ENCODE measurements around the gene NDUFA13. TPM values are rescaled to one million over a fixed set of nuclear protein-coding genes. Genes with fewer than 3 reads are reported as not detected.

NDUFA13 gene
- total RNA-seq, 2 experiments from 2014 or later, result 371 to 388 TPM

DNA sequence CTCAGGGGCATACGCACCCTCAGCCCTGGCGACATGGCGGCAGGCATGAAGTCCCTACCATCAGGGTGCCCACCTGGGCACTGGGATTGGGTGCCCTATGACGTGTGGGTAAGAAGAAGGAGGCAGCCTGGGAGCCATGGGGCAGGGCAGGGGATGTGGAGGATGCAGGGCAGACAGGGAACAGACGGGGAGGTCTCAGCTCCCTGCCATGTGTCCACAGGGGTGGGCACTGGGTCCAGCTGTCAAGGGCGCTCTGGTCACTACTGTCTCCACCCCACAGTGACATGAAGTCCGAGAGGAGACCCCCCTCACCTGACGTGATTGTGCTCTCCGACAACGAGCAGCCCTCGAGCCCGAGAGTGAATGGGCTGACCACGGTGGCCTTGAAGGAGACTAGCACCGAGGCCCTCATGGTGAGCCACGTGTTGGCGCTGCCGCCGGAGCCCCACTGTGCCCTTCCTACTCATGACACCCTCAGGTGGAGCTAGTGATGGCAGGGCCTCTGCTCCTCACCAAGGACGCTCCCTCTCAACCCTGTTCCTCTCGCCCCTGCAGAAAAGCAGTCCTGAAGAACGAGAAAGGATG, 23.9 kb upstream of the NDUFA13 start:
- no peaks in the 10 kb centered on the region for H3K27me3 Mint-ChIP-seq
- no peak overlapping the region for H3K27ac Mint-ChIP-seq
- ChIA-PET POLR2A (interaction anchor here (1.1 to 4.5 kb wide), 2 partner anchors 23 to 128 kb away, joined by 5 to 79 read pairs; partner anchors contain the start of genes NDUFA13 and TSSK6), CTCF (interaction anchor here (1.1 to 5.6 kb wide), 5 partner anchors 87 to 170 kb away, joined by 3 to 155 read pairs (median 7); partner anchors contain the start of gene GATAD2A)
- no peak overlapping the region for H3K4me3 Mint-ChIP-seq
- H3K9me3 Mint-ChIP-seq, result no peaks in the 10 kb centered on the region
- DNase-seq, result no peak
- peaks cover 35% of the 10 kb centered on the region for H3K4me1 Mint-ChIP-seq
- peaks cover 43% of the 10 kb centered on the region for H3K36me3 Mint-ChIP-seq (ENCODE audit: low read depth)

DNA sequence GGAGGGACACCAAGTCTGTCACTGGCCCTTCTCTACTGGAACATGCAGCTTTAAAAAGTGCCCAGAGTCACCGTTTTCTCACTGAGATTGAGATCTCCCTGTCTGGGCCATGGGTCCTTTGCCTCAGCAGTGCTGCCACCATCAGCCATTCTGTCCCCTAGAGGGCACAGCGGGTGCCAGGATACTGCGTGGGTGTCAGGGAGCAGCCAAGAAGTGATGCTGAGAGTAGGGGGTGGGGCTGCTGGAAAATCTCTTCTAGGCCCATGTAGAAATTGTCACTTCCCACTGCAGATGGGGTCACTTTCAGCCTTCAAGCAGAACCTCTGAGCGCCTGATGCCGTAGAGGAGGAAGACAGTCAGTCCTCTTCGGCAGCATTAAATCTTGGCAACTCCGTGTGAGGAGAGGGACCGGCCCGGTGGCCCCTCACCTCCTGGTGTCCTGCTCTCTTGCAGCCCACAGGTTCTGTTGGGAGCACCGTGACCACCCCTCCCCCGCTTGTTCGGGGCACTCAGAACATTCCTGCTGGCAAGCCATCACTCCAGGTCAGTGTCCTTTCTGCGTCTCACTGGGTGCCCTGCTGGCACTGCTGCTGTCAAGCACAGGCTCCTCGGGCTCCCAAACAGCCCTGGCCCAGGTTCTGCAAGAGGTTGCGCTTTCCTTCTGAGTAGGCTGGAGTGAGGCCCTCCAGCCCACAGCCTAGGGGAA, 22.0 kb upstream of the NDUFA13 start:
- H3K27me3 Mint-ChIP-seq, result no peaks in the 10 kb centered on the region
- POLR2A ChIA-PET, result interaction anchor here (1.5 kb wide), 1 partner anchor 128 kb away, joined by 5 read pairs; no protein-coding TSS in a partner anchor
- H3K36me3 Mint-ChIP-seq (ENCODE audit: low read depth), result peaks cover 51% of the 10 kb centered on the region
- H3K27ac Mint-ChIP-seq, result no peak overlapping the region
- H3K4me3 Mint-ChIP-seq, result no peak overlapping the region
- peaks cover 19% of the 10 kb centered on the region for H3K4me1 Mint-ChIP-seq
- no peaks in the 10 kb centered on the region for H3K9me3 Mint-ChIP-seq
- CTCF ChIA-PET, result interaction anchor here (2.0 to 5.6 kb wide), 2 partner anchors 89 to 128 kb away, joined by 7 to 155 read pairs; partner anchors contain the start of gene GATAD2A
- no peak for DNase-seq

DNA sequence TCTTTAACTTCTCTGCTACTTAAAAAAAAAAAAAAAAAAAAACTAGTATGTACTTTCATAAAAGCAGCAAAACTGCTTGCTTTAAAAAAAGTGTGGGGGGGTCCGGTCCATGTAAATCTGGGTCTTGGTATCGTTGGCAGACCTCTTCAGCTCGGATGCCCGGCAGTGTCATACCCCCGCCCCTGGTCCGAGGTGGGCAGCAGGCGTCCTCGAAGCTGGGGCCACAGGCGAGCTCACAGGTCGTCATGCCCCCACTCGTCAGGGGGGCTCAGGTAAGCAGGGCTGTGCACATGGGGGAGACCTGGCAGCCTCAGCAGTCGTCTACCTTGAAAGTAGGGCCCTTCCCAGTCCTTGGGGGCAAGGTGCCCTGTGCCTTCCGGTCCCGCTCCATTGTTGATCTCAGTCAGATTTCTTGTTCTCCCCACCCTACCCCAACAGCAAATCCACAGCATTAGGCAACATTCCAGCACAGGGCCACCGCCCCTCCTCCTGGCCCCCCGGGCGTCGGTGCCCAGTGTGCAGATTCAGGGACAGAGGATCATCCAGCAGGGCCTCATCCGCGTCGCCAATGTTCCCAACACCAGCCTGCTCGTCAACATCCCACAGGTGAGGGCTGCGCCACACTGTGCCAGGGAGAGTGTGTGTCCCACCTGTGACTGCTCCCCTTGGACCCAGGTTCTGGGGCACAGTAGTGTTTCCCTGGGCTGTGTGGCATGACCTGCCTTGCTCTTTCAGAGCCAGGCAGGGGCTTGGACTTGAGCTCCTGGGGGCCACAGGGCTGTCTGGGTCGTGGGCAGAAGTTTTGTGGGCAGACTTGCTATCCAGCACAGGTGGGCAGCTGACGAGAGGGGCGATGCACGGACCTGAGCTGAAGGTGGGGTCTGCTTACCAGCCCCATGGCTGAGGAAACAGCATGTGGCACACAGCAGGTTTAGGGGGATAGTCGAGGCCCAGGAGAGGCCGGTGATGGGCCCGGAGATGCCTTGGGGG, 20.1 kb upstream of the NDUFA13 start:
- H3K27me3 Mint-ChIP-seq, result no peaks in the 10 kb centered on the region
- peaks cover 50% of the 10 kb centered on the region for H3K36me3 Mint-ChIP-seq (ENCODE audit: low read depth)
- DNase-seq, result no peak
- H3K9me3 Mint-ChIP-seq, result no peaks in the 10 kb centered on the region
- H3K27ac Mint-ChIP-seq, result no peak overlapping the region
- peaks cover 2% of the 10 kb centered on the region for H3K4me1 Mint-ChIP-seq
- POLR2A ChIA-PET, result no interaction called here
- CTCF ChIA-PET, result interaction anchor here (0.5 to 0.7 kb wide), 2 partner anchors 21 to 26 kb away, joined by 3 read pairs; no protein-coding TSS in a partner anchor
- no peak overlapping the region for H3K4me3 Mint-ChIP-seq

DNA sequence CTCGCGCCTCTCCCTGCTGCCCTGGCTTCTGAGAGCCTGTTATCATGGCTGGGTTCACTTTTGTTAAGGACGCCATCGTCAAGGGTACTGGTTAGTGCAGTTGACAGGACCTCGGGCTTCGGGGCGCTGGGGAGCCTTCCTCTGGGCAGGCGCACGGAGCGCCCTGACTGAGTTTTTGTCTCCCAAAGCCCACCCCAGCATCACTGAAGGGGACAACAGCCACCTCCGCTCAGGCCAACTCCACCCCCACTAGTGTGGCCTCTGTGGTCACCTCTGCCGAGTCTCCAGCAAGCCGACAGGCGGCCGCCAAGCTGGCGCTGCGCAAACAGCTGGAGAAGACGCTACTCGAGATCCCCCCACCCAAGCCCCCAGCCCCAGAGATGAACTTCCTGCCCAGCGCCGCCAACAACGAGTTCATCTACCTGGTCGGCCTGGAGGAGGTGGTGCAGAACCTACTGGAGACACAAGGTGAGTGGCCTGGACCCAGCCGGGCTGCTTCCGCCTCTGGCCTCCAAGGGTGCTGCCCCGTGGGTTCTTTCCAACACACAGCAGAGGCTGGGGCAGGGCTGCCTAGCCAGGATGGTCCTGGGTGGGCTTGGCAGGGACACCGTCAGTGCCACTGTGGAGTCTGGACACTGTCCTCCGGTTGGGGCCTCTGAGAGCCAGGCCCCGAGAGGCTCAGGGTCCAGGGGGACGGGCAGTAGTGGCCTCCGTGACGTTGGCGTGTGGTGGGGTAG, 17.6 kb upstream of the NDUFA13 start:
- Mint-ChIP-seq H3K36me3 (ENCODE audit: low read depth) (peaks cover 64% of the 10 kb centered on the region), H3K27ac (no peak overlapping the region), H3K4me1 (peaks cover 2% of the 10 kb centered on the region), H3K9me3 (no peaks in the 10 kb centered on the region), H3K27me3 (no peaks in the 10 kb centered on the region), H3K4me3 (no peak overlapping the region)
- no peak for DNase-seq
- ChIA-PET CTCF (no interaction called here), POLR2A (no interaction called here)

DNA sequence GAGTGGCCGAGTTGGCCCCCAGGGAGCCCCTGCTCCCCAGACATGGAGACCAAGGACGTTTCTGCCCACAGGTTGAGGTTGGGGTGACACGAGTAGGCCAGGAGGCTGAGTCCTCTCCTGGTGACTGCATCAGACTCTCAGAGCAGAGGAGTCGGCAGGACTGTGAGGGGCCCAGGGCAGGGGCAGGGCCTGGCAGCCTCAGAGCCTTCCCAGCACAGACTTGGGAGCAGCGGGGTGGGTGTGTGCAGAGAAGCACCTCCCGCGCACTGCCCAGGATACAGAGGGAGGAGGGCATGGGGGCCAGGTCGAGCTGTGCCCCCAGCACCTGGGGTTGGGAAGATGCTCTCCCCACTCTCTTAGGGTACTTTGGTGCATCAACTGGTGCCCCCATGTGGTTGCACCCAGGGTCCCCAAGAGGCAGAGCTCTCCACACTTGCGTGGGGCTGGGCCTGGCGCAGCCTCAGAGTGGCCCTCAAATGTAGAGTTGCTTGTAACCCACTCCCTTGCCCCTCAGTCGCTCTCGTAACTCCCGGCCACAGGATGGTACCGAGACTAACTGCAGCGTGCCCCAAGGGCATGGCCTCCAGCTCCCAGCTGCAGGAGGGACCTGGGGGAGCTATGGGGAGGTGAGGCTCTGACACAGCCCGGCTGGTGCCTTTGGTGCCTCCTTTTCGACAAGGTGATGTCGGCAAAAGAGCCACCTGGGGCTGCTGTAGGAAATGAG, 16.6 kb upstream of the NDUFA13 start:
- Mint-ChIP-seq H3K36me3 (ENCODE audit: low read depth) (peaks cover 63% of the 10 kb centered on the region), H3K4me1 (peaks cover 2% of the 10 kb centered on the region), H3K27ac (no peak overlapping the region), H3K4me3 (no peak overlapping the region), H3K9me3 (no peaks in the 10 kb centered on the region), H3K27me3 (no peaks in the 10 kb centered on the region)
- DNase-seq, result no peak
- ChIA-PET POLR2A (no interaction called here), CTCF (no interaction called here)

DNA sequence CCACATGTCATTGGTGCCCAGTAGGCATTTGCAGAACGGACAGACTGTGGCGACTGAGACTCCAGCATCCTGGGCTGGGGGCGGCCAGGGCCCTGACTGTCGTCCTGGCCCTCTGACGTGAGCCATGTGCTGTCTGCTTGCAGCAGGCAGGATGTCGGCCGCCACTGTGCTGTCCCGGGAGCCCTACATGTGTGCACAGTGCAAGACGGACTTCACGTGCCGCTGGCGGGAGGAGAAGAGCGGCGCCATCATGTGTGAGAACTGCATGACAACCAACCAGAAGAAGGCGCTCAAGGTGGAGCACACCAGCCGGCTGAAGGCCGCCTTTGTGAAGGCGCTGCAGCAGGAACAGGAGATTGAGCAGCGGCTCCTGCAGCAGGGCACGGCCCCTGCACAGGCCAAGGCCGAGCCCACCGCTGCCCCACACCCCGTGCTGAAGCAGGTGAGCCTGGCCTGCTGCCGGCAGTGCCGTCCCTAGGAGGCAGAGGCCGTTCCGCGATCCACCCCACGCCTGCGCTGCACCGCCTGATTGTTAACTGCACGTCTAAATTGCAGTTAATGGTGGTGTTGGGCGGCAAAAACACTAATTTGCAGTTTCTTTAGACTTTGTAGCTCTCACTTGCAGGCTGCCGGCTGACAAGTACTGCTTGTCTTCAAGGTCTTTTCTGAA, 14.9 kb upstream of the NDUFA13 start:
- H3K36me3 Mint-ChIP-seq (ENCODE audit: low read depth), result peaks cover 56% of the 10 kb centered on the region
- CTCF ChIA-PET, result no interaction called here

DNA sequence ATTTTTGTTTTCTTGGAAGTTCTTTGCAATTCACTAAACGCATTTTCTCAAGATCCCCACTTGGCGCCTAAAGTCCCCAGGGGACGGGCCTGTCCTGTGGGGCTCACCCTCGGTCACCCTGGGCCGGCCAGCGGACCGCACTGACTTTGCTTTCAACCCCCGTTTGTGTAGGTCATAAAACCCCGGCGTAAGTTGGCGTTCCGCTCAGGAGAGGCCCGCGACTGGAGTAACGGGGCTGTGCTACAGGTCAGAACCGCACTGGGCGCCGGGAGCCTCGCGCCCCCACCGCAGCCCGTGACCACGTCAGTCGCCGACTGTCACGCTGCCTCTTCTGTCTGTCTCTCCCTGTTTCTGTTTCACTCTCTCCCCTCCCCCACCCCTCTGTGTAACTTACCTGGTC, 14.2 kb upstream of the NDUFA13 start:
- ChIA-PET CTCF (no interaction called here), POLR2A (no interaction called here)
- Mint-ChIP-seq H3K9me3 (no peaks in the 10 kb centered on the region), H3K36me3 (ENCODE audit: low read depth) (peaks cover 55% of the 10 kb centered on the region), H3K4me3 (no peak overlapping the region), H3K27me3 (no peaks in the 10 kb centered on the region), H3K4me1 (no peaks in the 10 kb centered on the region), H3K27ac (no peak overlapping the region)
- no peak for DNase-seq

More for the DNA sequence above, 14.9 kb upstream of the NDUFA13 start:
- no peak overlapping the region for H3K27ac Mint-ChIP-seq
- H3K27me3 Mint-ChIP-seq, result no peaks in the 10 kb centered on the region
- no peaks in the 10 kb centered on the region for H3K9me3 Mint-ChIP-seq
- no peak overlapping the region for H3K4me3 Mint-ChIP-seq
- DNase-seq, result no peak
- no peaks in the 10 kb centered on the region for H3K4me1 Mint-ChIP-seq
- POLR2A ChIA-PET, result no interaction called here

DNA sequence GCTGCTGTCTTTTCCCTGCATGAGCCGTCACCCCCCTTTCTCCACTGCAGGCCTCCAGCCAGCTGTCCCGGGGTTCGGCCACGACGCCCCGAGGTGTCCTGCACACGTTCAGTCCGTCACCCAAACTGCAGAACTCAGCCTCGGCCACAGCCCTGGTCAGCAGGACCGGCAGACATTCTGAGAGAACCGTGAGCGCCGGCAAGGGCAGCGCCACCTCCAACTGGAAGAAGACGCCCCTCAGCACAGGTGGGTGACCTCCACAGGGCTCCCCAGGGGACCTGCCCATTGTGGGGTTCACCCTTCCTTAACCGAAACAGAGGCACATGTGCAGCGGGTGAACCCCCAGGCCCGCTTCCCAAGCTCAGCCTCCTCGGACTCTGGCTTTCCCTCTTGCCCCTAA, 13.7 kb upstream of the NDUFA13 start:
- no peaks in the 10 kb centered on the region for H3K9me3 Mint-ChIP-seq
- no peak overlapping the region for H3K27ac Mint-ChIP-seq
- ChIA-PET POLR2A (no interaction called here), CTCF (no interaction called here)
- DNase-seq, result no peak
- H3K36me3 Mint-ChIP-seq (ENCODE audit: low read depth), result peaks cover 52% of the 10 kb centered on the region
- no peak overlapping the region for H3K4me3 Mint-ChIP-seq
- H3K27me3 Mint-ChIP-seq, result no peaks in the 10 kb centered on the region
- H3K4me1 Mint-ChIP-seq, result no peaks in the 10 kb centered on the region

DNA sequence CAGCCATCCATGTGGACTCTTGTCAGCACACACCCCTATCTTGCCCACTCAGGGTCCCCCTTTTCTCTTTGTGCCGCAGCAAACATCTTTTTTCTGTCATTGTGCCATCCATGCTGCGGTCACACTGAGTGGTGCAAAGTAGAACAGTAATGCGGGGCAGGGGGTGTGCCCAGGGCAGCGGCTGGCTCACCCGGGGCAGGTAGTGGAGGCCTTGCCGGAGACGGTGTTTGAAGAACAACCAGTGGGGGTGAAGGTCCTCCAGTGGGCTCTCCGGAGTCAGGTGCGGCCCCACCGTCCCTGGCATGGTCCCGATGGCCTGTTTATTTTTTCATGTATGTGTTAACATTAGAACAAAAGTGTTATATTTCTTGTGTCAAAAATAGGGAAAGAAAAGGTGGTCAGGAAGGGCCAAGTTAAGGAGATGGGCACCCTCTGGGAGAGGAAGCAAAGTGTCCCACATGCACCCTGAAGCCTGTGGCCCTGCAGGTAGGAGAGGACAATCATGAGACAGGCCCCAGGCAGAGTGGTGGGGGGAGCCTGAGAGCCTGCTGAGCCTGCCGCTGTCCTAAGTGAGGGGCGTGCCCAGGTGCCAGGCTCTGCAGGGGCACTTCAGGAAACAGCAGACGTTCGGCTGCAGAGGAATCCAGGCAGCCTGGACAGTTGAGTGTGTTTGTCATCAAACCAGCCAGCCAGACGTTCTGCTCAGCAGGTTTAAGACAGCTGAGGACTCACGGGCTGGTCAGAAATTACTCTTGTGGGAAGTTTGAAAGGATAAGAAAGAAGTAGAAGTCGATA, 13.0 kb upstream of the NDUFA13 start:
- Mint-ChIP-seq H3K27me3 (no peaks in the 10 kb centered on the region), H3K27ac (no peak overlapping the region), H3K9me3 (no peaks in the 10 kb centered on the region), H3K36me3 (ENCODE audit: low read depth) (peaks cover 54% of the 10 kb centered on the region), H3K4me1 (no peaks in the 10 kb centered on the region), H3K4me3 (no peak overlapping the region)
- CTCF ChIA-PET, result no interaction called here
- POLR2A ChIA-PET, result interaction anchor here (1.3 kb wide), 1 partner anchor 13 kb away, joined by 4 read pairs; the partner anchor contains the start of genes NDUFA13 and TSSK6
- DNase-seq, result no peak

DNA sequence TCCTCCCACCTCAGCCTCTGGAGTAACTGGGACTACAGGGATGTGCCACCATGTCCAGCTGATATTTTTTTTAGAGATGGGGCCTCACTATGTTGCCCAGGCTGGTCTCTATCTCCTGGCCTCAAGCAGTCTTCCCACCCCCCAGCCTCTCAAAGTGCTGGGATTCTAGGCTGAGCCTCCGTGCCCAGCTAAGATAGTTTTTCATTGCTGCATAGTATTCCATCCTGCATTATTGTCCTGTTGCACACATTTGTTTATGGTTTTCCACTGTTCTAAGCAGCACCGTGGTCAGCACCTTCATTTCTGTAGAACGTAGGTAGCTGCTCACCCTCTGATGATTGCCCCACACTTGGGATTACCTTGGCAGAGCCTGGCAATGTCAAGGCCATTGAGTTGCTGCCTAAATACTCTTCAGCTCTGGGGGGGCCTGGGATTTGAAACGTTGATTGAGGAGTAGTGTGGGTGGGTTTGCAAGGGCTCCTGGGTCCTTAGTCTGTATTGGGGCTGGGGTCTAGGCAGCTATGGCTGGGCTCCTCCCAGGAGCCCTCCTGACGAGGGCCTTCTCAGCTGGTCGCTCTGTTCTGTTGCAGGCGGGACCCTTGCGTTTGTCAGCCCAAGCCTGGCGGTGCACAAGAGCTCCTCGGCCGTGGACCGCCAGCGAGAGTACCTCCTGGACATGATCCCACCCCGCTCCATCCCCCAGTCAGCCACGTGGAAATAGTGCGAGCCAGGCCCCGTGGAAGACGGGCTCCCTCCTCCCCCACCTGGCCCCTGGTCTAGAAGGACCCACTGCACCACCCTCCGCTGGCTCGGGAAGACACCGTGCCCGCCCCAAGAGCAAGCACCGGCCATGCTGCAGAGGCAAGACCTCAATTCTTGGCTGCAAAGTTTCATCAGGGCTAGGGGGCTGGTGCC, 11.0 kb upstream of the NDUFA13 start:
- ChIA-PET CTCF (interaction anchor here (1.1 kb wide), 1 partner anchor 15 kb away, joined by 3 read pairs; no protein-coding TSS in a partner anchor), POLR2A (interaction anchor here (1.3 kb wide), 1 partner anchor 11 kb away, joined by 4 read pairs; the partner anchor contains the start of genes NDUFA13 and TSSK6)
- Mint-ChIP-seq H3K36me3 (ENCODE audit: low read depth) (peaks cover 50% of the 10 kb centered on the region), H3K4me1 (no peaks in the 10 kb centered on the region), H3K27me3 (no peaks in the 10 kb centered on the region), H3K4me3 (no peak overlapping the region), H3K27ac (no peak overlapping the region), H3K9me3 (no peaks in the 10 kb centered on the region)
- no peak for DNase-seq
